ENCODE results near the gene AKAP8L. TPM values are rescaled to one million over a fixed set of nuclear protein-coding genes. Genes with fewer than 3 reads are reported as not detected.
A peak's percentile ranks its signal among the peaks of the same experiment; 100 is the strongest.
"Not testable (repeated sequence)": the region's sequence is repeated elsewhere in the genome, so short reads cannot be mapped to it uniquely, and the experiment has no call there.

Gene AKAP8L
- total RNA-seq, 1 experiment from 2014 or later, result 51.8 TPM

DNA sequence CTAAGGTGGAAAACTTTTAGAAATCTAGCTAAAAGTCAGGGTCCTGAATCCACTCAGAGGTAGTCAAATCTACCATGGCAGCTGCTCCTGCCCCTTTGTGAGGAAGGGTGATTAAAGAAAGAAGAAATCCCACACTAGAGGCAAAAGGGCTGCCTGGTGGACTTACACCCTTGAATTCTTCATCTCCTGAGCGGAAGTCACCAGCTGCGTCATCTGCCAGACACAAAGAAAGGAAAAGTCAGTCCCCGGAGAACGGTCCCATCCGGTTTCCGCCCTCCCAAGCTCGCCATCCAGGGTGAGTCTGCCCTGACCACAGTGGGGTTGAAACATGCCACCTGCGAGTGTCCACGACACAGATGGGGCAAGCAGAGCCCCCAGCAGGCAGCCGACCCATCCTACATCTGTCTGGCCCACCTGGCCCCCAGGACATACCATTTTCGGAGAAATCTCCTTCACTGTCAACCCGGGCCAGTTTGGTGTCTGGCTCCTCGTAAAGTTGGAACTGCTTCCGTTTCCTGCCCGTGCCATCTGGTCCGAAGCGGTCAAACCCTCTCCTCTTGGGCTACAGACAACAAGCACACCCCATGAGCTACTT is 46.9 kb downstream of the AKAP8L start:
- in situ Hi-C loops (cut with HindIII; ENCODE audit: low pct_unique_long_range_greater_than_20kb, low sequenced_read_pairs), result no loop called here
- no peak for DNase-seq (ENCODE audit: low read depth)

DNA sequence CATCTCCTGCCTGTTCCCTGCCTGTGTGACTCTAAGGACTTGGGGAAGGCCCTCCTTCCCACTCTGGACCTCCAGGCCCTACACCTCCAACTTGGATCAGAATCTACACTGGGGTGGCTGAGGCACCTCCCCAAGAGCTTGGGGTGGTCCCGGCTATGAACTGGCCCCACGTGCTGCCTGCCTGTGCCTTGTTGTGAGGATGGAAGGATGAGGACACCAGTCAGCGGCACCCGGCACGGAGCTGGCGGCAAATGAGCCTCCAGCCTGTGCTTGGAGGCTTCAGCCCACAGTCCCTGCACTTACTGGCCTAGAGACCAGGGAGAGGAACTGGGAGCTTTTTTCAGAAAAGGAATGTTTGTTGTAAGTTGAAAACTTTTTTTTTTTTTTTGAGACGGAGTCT is 47.7 kb downstream of the AKAP8L start:
- DNase-seq (ENCODE audit: low read depth), result no peak
- in situ Hi-C loops (cut with HindIII; ENCODE audit: low pct_unique_long_range_greater_than_20kb, low sequenced_read_pairs), result no loop called here

DNA sequence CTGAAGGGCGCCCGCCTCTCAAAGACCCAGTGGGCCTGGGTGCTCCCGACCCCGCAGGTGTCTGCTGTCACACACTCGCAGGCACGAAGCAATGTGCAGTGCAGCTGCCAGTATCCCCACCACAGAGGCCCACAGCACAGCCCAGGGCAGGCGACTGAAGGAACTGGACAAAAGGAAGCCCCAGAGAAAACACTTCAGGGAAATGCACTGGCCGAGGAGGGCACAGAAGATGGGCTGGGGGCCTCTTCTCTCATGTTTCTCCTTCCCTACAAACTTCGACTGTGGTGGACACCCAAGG is 49.2 kb downstream of the AKAP8L start:
- in situ Hi-C loops (cut with HindIII; ENCODE audit: low pct_unique_long_range_greater_than_20kb, low sequenced_read_pairs), result no loop called here
- no peak for DNase-seq (ENCODE audit: low read depth)

DNA sequence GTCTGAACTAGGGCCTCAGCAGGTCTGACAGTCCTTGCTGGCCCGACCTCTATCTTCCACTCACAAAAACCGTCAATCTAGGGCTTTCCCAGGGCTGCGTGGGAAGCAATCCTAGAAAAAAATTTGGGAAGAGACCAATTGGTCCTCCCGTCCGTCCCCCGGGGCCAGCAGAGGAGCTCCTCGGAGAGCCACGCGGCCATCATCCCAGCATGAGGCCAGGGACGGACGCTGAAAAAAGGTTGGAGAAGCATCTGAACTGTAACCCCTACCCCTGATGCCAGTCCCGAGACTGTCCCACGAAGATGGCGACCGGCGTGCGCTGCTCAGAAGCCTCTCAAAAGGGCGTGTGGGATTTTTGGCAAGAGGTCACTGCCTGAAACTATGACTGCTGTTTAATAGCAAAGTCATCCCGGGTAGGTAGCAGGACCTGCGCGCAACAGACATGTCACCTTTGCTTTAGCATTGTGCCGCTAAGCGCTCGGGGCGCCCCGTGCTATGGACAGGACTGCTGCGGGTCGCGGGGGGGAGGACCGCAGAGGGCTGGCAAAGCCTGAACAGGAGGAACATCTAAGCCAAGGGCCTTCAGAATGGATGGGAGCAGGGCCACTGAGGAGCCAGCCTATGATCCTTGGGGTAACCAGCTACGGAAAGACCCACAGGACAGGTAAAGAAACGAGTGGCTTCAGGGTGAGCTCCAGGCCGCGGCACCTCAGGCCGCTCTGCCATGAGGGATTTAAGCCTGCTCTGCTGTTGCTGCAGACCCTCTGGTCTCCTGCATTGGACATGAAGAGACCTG is 49.8 kb downstream of the AKAP8L start:
- DNase-seq (ENCODE audit: low read depth), result no peak
- in situ Hi-C loops (cut with HindIII; ENCODE audit: low pct_unique_long_range_greater_than_20kb, low sequenced_read_pairs), result no loop called here

DNA sequence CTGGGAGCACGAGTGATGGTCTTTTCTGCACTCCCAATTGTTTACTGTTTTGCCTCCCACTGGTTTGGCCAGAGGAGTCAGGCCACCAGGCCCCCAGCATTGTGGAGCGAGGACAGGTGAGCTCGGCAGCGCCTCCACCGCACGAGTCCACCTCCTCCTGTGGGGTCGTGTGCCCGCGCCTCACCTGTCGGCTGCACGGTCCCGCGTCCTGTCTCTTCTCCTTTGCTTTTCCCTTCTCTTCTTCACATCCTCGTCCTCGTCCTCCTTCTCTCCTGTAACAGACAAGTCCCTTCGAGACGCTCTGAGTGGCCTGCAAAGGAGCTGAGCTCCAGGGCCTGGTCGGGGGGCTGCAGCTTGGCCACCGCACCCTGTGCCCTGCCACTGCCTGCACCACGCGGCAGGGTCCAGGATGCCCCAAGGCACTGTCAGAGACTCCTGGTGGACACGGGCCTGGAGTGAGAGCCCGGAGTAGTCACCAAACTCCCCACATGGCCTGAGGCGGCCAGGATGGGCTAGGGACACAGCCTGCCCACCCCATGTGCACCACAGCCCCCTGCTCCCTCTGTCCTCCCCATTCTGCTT is 50.6 kb downstream of the AKAP8L start:
- no peak for DNase-seq (ENCODE audit: low read depth)
- in situ Hi-C loops (cut with HindIII; ENCODE audit: low pct_unique_long_range_greater_than_20kb, low sequenced_read_pairs), result no loop called here

DNA sequence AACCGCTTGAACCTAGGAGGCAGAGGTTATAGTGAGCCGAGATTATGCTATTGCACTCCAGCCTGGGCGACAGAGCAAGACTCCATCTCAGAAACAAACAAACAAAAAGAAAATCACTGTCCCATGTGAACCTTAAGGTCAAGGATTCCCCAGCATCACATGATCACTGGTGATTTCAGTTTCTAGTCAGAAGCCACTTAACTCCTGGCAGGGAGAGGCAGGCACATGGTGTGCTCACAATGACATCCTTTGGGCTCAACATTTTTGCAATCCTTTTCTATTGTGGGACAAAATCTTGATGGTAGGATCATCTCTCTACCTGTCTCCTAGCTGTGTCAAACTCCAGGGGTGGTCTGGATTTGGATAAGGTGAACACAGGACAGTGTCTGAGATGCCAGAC is 51.3 kb downstream of the AKAP8L start:
- in situ Hi-C loops (cut with HindIII; ENCODE audit: low pct_unique_long_range_greater_than_20kb, low sequenced_read_pairs), result no loop called here
- DNase-seq (ENCODE audit: low read depth), result peak; percentile 45

DNA sequence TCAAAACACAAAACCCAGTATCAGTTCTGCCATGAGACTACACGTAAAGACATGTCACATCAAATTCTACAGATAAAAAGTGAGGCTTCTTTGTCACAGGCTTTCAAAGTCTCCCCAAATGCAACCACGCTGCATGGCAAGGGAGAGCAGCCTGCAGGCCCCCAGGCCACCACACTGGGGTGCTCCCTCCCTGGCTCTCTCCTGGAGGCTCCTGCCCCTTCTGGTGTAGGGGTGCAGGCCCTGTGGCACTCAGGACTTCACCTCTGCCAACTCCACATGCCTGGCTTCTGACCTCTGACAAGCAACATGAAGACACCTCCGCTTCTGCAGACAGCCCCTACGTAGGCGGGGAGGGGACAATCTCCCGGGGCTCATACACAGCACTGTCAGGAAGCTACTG is 53.5 kb downstream of the AKAP8L start:
- in situ Hi-C loops (cut with HindIII; ENCODE audit: low pct_unique_long_range_greater_than_20kb, low sequenced_read_pairs), result no loop called here
- no peak for DNase-seq (ENCODE audit: low read depth)

DNA sequence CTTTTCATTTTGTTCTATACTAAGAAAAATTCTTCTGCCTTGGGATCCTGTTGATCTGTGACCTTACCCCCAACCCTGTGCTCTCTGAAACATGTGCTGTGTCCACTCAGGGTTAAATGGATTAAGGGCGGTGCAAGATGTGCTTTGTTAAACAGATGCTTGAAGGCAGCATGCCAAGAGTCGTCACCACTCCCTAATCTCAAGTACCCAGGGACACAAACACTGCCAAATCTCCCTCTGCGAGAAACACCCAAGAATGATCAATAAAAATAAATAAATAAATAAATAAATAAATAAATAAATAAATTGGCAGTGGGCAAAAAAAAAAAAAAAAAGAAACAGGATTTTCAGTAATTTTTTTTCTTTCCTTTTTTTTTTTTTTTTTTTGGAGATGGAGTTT is 55.0 kb downstream of the AKAP8L start:
- DNase-seq (ENCODE audit: low read depth); in situ Hi-C loops (cut with HindIII; ENCODE audit: low pct_unique_long_range_greater_than_20kb, low sequenced_read_pairs): not testable (repeated sequence)

DNA sequence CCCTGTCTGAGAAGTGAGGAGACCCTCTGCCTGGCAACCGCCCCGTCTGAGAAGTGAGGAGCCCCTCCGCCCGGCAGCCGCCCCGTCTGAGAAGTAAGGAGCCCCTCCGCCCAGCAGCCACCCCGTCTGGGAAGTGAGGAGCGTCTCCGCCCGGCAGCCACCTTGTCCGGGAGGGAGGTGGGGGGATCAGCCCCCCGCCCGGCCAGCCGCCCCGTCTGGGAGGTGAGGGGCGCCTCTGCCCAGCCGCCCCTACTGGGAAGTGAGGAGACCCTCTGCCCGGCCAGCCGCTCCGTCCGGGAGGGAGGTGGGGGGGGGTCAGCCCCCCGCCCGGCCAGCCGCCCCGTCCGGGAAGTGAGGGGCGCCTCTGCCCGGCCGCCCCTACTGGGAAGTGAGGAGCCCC is 55.7 kb downstream of the AKAP8L start:
- DNase-seq (ENCODE audit: low read depth); in situ Hi-C loops (cut with HindIII; ENCODE audit: low pct_unique_long_range_greater_than_20kb, low sequenced_read_pairs): not testable (repeated sequence)

DNA sequence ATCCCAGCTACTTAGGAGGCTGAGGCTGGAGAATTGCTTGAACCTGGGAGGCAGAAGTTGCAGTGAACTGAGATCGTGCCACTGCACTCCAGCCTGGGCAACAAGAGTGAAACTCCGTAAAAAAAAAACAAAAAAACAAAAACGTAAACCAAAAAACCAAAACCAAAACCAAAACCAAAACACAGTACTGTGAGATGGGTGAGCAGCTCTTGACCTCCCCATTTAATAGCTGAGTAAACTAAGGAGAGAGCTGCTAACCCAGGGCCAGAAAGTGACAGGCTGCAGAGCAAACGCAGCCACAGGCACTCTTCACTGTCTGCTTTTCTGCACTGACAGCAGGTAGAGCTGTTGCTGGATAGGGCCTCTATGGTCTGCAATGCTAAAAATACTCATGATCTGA is 58.8 kb downstream of the AKAP8L start:
- in situ Hi-C loops (cut with HindIII; ENCODE audit: low pct_unique_long_range_greater_than_20kb, low sequenced_read_pairs); DNase-seq (ENCODE audit: low read depth): not testable (repeated sequence)

DNA sequence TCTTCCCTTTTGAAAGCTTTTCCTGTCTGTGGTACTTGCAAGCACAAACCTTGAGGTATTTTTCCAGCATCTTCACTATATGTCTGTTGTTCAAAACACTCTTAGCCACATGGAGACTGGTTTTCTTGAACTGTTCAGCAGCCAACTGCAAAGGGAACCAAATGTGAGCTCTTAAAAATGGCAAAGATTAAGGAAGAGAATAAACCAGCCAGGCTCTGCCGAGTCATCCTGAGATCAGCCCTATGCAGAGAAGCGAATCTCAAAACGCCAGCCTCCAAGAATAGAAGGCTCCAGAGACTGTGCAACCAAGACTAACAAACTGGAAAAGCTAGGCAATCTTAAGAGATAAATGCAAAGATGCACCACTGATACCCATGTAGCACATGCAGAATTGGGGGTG is 59.9 kb downstream of the AKAP8L start:
- DNase-seq (ENCODE audit: low read depth), result peak; percentile 60
- in situ Hi-C loops (cut with HindIII; ENCODE audit: low pct_unique_long_range_greater_than_20kb, low sequenced_read_pairs), result no loop called here

DNA sequence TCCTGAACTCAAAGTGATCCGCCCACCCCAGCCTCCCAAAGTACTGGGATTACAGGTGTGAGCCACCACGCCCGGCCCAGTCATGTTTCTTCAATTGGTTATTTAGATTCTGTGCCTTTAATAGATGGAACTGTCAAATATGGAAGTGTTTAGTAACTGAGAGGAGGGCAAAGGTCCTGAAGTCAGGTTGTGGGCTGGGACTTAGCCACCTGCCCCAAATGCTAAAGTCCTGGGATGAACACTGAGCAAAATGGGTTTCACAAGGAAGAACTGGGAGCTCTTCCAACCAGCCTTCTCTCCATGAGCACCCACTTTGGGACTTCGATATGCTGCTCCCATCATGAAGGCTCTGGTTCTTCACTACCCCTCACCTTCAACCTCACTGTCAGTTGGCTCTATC is 60.9 kb downstream of the AKAP8L start:
- in situ Hi-C loops (cut with HindIII; ENCODE audit: low pct_unique_long_range_greater_than_20kb, low sequenced_read_pairs), result no loop called here
- DNase-seq (ENCODE audit: low read depth), result no peak

DNA sequence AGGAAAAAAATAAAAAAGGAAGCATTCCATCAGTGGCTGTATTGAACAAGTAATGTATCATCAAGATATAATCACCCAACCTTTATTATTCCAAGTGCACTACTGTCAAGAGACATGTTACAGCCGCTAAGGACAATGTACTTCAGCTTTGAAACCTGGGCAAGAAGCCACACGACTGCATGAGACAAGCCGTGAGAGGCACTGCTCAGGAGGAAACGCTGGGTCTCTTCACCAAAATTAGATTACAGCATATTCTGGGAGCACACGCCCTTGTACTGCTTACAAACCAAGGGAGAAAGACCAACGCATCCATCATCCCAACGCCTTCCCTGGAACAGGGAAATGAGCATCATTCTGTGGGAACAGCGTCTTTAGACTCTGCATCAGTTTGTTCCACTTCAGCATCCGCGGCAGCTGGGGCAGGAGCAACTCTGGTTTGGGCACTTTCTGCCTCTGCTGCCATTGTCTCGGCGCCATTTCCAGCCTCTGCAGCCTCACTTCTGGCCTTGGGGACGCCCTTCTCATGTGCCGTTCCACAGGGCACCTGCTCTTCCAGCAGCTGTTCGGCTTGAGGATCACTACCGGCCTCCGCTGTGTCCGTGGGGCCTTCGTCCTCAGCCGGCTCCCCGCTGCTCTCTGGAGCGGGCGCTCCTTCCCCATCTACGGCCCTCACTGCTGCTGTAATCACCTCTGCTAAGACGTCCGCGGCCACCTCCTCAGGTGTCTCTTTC is 64.1 kb downstream of the AKAP8L start:
- in situ Hi-C loops (cut with HindIII; ENCODE audit: low pct_unique_long_range_greater_than_20kb, low sequenced_read_pairs), result no loop called here

DNA sequence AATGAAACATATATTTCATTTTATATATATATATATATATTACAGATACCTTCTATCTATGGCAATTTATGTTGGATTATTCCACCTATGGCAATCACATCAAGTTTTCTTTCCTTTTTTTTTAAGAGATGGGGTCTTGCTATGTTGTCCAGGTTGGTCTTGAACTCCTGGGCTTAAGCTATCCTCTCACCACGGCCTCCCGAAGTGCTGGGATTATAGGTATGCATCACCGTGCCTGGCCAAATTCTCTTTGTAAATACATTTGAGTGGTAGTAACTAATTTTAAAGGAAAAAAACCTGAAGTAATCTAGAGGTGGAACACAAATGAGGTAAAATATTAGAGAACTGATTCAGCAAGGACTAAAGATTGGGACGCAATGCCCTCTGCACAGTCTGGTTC is 64.9 kb downstream of the AKAP8L start:
- in situ Hi-C loops (cut with HindIII; ENCODE audit: low pct_unique_long_range_greater_than_20kb, low sequenced_read_pairs), result no loop called here
- no peak for DNase-seq (ENCODE audit: low read depth)

More for the DNA sequence above, 64.1 kb downstream of the AKAP8L start:
- no peak for DNase-seq (ENCODE audit: low read depth)

DNA sequence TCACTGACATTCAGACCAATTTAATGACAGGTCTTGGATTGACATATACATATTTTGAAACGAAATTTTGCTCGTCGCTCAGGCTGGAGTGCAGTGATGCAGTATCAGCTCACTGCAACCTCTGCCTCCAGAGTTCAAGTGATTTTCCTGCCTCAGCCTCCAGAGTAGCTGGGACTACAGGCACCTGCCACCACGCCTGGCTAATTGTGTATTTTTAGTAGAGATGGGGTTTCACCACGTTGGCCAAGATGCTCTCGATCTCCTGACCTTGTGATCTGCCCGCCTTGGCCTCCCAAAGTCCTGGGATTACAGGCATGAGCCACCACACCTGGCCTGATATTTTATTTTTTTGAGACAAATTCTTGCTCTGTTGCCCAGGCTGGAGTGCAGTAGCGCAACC is 66.3 kb downstream of the AKAP8L start:
- in situ Hi-C loops (cut with HindIII; ENCODE audit: low pct_unique_long_range_greater_than_20kb, low sequenced_read_pairs); DNase-seq (ENCODE audit: low read depth): not testable (repeated sequence)

DNA sequence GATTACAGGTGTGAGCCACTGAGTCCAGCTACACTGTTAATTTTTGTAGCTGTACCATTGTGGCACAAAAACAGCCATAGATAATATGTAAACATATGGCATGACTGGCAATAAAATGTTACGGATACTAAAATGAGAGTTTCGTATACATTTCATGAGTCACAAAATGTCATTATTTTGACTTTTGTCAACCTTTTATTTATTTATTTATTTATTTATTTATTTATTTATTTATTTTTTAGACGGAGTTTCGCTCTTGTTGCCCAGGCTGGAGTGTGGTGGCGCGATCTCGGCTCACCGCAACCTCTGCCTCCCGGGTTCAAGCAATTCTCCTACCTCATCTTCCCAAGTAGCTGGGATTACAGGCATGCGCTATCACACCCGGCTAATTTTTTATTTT is 77.5 kb downstream of the AKAP8L start:
- DNase-seq (ENCODE audit: low read depth); in situ Hi-C loops (cut with HindIII; ENCODE audit: low pct_unique_long_range_greater_than_20kb, low sequenced_read_pairs): not testable (repeated sequence)

DNA sequence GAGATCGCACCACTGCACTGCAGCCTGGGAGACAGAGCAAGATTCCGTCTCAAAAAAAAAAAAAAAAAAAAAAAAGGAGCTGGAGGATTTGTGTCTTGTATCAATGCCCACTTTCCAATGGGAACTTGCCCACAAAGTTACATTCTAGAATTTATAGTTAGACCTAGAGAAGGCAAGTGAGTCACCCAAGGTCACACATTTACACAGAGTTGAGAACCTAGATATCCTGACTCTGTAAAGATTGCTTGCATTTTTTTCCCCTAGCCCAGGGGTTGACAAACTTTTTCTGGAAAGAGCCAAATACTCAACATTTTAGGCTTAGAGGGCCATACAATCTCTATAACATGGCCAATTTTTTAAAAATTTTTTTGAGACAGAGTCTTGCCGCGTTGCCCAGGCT is 78.7 kb downstream of the AKAP8L start:
- no peak for DNase-seq (ENCODE audit: low read depth)
- in situ Hi-C loops (cut with HindIII; ENCODE audit: low pct_unique_long_range_greater_than_20kb, low sequenced_read_pairs), result no loop called here

DNA sequence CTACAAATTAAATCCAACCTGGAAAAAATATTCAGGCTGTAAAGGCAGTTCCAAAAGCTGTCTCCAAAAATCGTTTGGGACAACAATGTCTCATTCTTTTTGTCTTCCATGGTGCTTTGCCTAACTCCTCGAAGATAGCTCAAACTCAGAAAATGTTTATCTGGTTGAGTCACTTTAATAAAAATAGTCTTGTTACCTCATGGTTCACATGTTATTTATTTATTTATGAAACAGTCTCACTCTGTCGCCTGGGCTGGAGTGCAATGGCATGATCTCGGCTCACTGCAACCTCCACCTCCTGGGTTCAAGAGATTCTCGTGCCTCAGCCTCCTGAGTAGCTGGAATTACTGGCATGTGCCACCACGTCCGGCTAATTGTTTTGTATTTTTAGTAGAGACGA is 81.6 kb downstream of the AKAP8L start:
- in situ Hi-C loops (cut with HindIII; ENCODE audit: low pct_unique_long_range_greater_than_20kb, low sequenced_read_pairs), result no loop called here

DNA sequence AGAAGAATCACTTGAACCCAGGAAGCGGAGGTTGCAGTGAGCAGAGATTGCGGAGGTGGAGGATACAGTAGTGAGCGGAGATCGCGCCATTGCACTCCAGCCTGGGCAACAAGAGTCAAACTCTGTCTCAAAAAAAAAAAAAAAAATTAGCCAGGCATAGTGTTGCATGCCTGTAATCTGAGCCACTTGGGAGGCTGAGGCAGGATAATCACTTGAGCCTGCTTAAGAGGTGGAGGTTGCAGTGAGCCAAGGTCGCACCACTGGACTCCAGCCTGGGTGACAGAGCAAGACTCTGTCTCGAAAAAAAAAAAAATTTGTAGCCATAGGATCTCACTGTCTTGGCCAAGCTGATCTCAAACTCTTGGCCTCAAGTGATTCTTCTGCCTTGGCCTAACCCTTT is 82.8 kb downstream of the AKAP8L start:
- DNase-seq (ENCODE audit: low read depth); in situ Hi-C loops (cut with HindIII; ENCODE audit: low pct_unique_long_range_greater_than_20kb, low sequenced_read_pairs): not testable (repeated sequence)

More for the DNA sequence above, 81.6 kb downstream of the AKAP8L start:
- DNase-seq (ENCODE audit: low read depth), result peak; percentile 59
